HL-60 (cell line): Measurements from ENCODE around the gene EHD4.

Experiments
- GABPA ChIP-seq: IDR thresholded peaks from 2 replicates; pipeline ENCODE4 v1.6.1; 2012; ENCODE audit warnings: low read depth
- POLR2AphosphoS5 ChIP-seq: IDR thresholded peaks from 2 replicates; pipeline ENCODE4 v1.6.1; 2012; ENCODE audit warnings: low read depth
- REST ChIP-seq: IDR thresholded peaks from 2 replicates; pipeline ENCODE4 v1.6.1; 2012; ENCODE audit warnings: low read depth; ENCODE audit not compliant: insufficient replicate concordance
- SPI1 ChIP-seq: IDR thresholded peaks from 2 replicates; pipeline ENCODE4 v1.6.1; 2012; ENCODE audit warnings: low read depth, mild to moderate bottlenecking, borderline replicate concordance
- TF ChIP-seq, protein P1 (sequence below): IDR thresholded peaks from one replicate; pipeline ENCODE4 v1.5.1; 2011; ENCODE audit warnings: low read length, control low read depth, inconsistent platforms; ENCODE audit not compliant: insufficient read depth

DNA sequence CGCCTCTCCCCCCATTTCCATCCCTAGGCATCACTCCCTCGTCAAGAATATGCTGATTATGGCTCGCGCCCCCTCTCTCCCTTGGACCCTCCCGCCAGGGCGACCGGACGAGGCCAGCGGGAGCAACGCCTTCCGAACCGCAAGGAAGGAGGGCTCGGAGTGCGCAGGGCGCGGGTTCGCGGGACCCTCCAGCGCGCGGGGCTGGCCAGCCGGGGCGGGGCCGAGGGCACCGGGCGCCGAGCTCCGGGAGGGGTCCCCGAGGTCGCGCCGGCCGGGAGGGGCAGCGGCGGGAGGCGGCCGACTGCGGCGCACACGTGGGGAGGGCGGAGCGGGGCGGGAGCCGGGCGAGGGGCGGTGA lies 483 bp downstream of the EHD4 start:
- TF ChIP-seq, protein P1, sequence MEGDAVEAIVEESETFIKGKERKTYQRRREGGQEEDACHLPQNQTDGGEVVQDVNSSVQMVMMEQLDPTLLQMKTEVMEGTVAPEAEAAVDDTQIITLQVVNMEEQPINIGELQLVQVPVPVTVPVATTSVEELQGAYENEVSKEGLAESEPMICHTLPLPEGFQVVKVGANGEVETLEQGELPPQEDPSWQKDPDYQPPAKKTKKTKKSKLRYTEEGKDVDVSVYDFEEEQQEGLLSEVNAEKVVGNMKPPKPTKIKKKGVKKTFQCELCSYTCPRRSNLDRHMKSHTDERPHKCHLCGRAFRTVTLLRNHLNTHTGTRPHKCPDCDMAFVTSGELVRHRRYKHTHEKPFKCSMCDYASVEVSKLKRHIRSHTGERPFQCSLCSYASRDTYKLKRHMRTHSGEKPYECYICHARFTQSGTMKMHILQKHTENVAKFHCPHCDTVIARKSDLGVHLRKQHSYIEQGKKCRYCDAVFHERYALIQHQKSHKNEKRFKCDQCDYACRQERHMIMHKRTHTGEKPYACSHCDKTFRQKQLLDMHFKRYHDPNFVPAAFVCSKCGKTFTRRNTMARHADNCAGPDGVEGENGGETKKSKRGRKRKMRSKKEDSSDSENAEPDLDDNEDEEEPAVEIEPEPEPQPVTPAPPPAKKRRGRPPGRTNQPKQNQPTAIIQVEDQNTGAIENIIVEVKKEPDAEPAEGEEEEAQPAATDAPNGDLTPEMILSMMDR: no peak
- TF ChIP-seq REST (no peak), POLR2AphosphoS5 (no peak), GABPA (no peak), SPI1 (no peak)
